Bronchial epithelial cell (primary cell): Measurements from ENCODE around the gene SLC16A8. TPM values are rescaled to one million over a fixed set of nuclear protein-coding genes. Genes with fewer than 3 reads are reported as not detected.

Experiments used
- DNase-seq: peaks from one replicate; pipeline ENCODE4 v3.0.0-alpha.2; 2010; ENCODE audit warnings: low read depth
- FAIRE-seq: peaks from 2 replicates; lab custom pipeline; 2011; peaks lifted over from hg19 to GRCh38; lab: Jason Lieb, UNC
- H3K27me3 ChIP-seq: 2 replicates; pipeline ENCODE4 v1.5.1; 2011; ENCODE audit warnings: low read length; ENCODE audit not compliant: control insufficient read depth, insufficient read depth
- H3K36me3 ChIP-seq: 2 replicates; pipeline ENCODE4 v1.5.1; 2011; ENCODE audit warnings: low read length; ENCODE audit not compliant: control insufficient read depth, insufficient read depth
- H3K4me3 ChIP-seq: 2 replicates; pipeline ENCODE4 v1.5.1; 2011; ENCODE audit warnings: mild to moderate bottlenecking, low read depth, low read length, control low read depth
- CTCF ChIP-seq: IDR thresholded peaks from 2 replicates; pipeline ENCODE4 v1.5.1; 2011; ENCODE audit warnings: mild to moderate bottlenecking, moderate library complexity, low read length, control low read depth, inconsistent platforms; ENCODE audit not compliant: insufficient read depth, severe bottlenecking
- total RNA-seq: library from RNA; depleted of rRNA; stranded (reverse); fragments of >200 nt; gene quantifications from 2 replicates; pipeline ENCODE4 v1.2.1, GENCODE V29; 2014

The SLC16A8 gene
- total RNA-seq, 1 donor from 2014 or later: 0.26 TPM

- Histone ChIP-seq H3K4me3 (no peak overlapping the region), H3K36me3 (no peaks in the 10 kb centered on the region), H3K27me3 (no peaks in the 10 kb centered on the region)
- DNase-seq (no peak), FAIRE-seq (no peak)
- TF ChIP-seq CTCF: no peak
Measured at GRCh38 chr22:38097058-38097457, 13.1 kb upstream of the SLC16A8 start.

GRCh38 chr22:38089474-38089851, 5.5 kb upstream of the SLC16A8 start:
- Histone ChIP-seq H3K27me3 (no peaks in the 10 kb centered on the region), H3K4me3 (no peak overlapping the region), H3K36me3 (no peaks in the 10 kb centered on the region)
- FAIRE-seq: no peak
- DNase-seq: no peak
- TF ChIP-seq CTCF: no peak

- Histone ChIP-seq H3K4me3 (peak overlapping the region; percentile 14), H3K27me3 (no peaks in the 10 kb centered on the region), H3K36me3 (no peaks in the 10 kb centered on the region)
- DNase-seq: no peak
- no peak for FAIRE-seq
- TF ChIP-seq CTCF: no peak
Measured at GRCh38 chr22:38088629-38089473, 4.9 kb upstream of the SLC16A8 start.

- Histone ChIP-seq H3K4me3 (no peak overlapping the region), H3K27me3 (no peaks in the 10 kb centered on the region), H3K36me3 (no peaks in the 10 kb centered on the region)
- no peak for FAIRE-seq
- DNase-seq: no peak
- no peak for TF ChIP-seq CTCF
Measured at GRCh38 chr22:38087855-38088254, 3.9 kb upstream of the SLC16A8 start.

- no peaks in the 10 kb centered on the region for H3K36me3 ChIP-seq
- DNase-seq (no peak), FAIRE-seq (no peak)
- H3K4me3 ChIP-seq: no peak overlapping the region
- TF ChIP-seq CTCF: no peak
- H3K27me3 ChIP-seq: peaks cover 3% of the 10 kb centered on the region
Measured at GRCh38 chr22:38086942-38087341, 3.0 kb upstream of the SLC16A8 start.
